AG04449 (cell line): ENCODE data around the gene GBX1.

ENCODE experiments used
- CTCF ChIA-PET: fragments of 350-600 bp; formaldehyde crosslinking; extraction: SDS; loops from one replicate; lab custom pipeline; 2021; ENCODE audit warnings: antibody characterized with exemption; lab: Yijun Ruan, JAX
- POLR2A ChIA-PET: fragments of 400-600, 350-600 bp; formaldehyde crosslinking; extraction: SDS; loops from one replicate; lab custom pipeline; 2020; ENCODE audit warnings: antibody characterized with exemption, inconsistent platforms; lab: Yijun Ruan, JAX
- DNase-seq: peaks from one replicate; pipeline ENCODE4 v3.0.0-alpha.2; 2010; ENCODE audit warnings: low read depth, low spot score
- H3K4me3 ChIP-seq: 2 replicates; pipeline ENCODE4 v1.5.1; 2011; ENCODE audit warnings: low read depth, mild to moderate bottlenecking, control low read depth, low read length
- CTCF ChIP-seq: IDR thresholded peaks from one replicate; pipeline ENCODE4 v1.5.1; 2011; ENCODE audit warnings: mild to moderate bottlenecking, moderate library complexity, low read length, control low read depth, inconsistent platforms; ENCODE audit not compliant: insufficient read depth; ENCODE audit errors: missing control alignments

Gene GBX1

GRCh38 chr7:151148319-151149259, 18.9 kb downstream of the GBX1 start:
- TF ChIP-seq CTCF = no peak
- ChIA-PET POLR2A (no interaction called here), CTCF (interaction anchor here (0.7 to 5.0 kb wide), 10 partner anchors 10 to 186 kb away, joined by 3 to 32 read pairs (median 4); partner anchors contain the start of gene GBX1)
- H3K4me3 ChIP-seq = no peak overlapping the region
- no peak for DNase-seq

- CTCF ChIA-PET = interaction anchor here (0.6 to 5.0 kb wide), 8 partner anchors 19 to 184 kb away, joined by 3 to 32 read pairs (median 4); partner anchors contain the start of gene GBX1
- POLR2A ChIA-PET = no interaction called here
These were observed 20.7 kb downstream of the GBX1 start for GRCh38 chr7:151146761-151147160.

GRCh38 chr7:151144387-151144786, 23.1 kb downstream of the GBX1 start:
- POLR2A ChIA-PET = no interaction called here
- H3K4me3 ChIP-seq = no peak overlapping the region
- DNase-seq = no peak
- CTCF ChIA-PET = interaction anchor here (1.3 to 1.4 kb wide), 2 partner anchors 20 to 21 kb away, joined by 4 read pairs; no protein-coding TSS in a partner anchor
- no peak for TF ChIP-seq CTCF

More at GRCh38 chr7:151146761-151147160, 20.7 kb downstream of the GBX1 start:
- DNase-seq = no peak
- no peak overlapping the region for H3K4me3 ChIP-seq
- TF ChIP-seq CTCF = no peak

GRCh38 chr7:151143261-151144015, 24.1 kb downstream of the GBX1 start:
- DNase-seq = no peak
- H3K4me3 ChIP-seq = no peak overlapping the region
- TF ChIP-seq CTCF = no peak
- ChIA-PET POLR2A (no interaction called here), CTCF (interaction anchor here (1.0 to 1.3 kb wide), 3 partner anchors 20 to 101 kb away, joined by 3 to 5 read pairs (median 4); no protein-coding TSS in a partner anchor)

GRCh38 chr7:151142686-151143040, 24.8 kb downstream of the GBX1 start:
- no peak for TF ChIP-seq CTCF
- CTCF ChIA-PET = interaction anchor here (1.0 to 1.3 kb wide), 2 partner anchors 29 to 102 kb away, joined by 3 to 5 read pairs; no protein-coding TSS in a partner anchor
- POLR2A ChIA-PET = no interaction called here
- DNase-seq = no peak
- no peak overlapping the region for H3K4me3 ChIP-seq
